ENCODE measurements around the gene INHBA.

Gene INHBA

GRCh38 chr7:41729059-41729458 is 26.2 kb upstream of the INHBA start:
- DNase-seq: no peak
- Mint-ChIP-seq H3K4me3 (no peak overlapping the region), H3K9me3 (no peaks in the 10 kb centered on the region), H3K4me1 (peaks cover 10% of the 10 kb centered on the region), H3K27ac (no peak overlapping the region), H3K27me3 (peaks cover 63% of the 10 kb centered on the region)
- no peak for ATAC-seq

- Mint-ChIP-seq H3K4me3 (no peak overlapping the region), H3K27me3 (peaks cover 62% of the 10 kb centered on the region), H3K9me3 (peaks cover 0 to 9% of the 10 kb centered on the region in 2 donors), H3K4me1 (no peaks in the 10 kb centered on the region), H3K27ac (no peak overlapping the region)
- ATAC-seq (no peak), DNase-seq (no peak)
These were observed 22.1 kb upstream of the INHBA start for GRCh38 chr7:41725013-41725412.

GRCh38 chr7:41720886-41721285 is 18.0 kb upstream of the INHBA start:
- no peaks in the 10 kb centered on the region for H3K4me1 Mint-ChIP-seq
- H3K27me3 Mint-ChIP-seq: peaks cover 32% of the 10 kb centered on the region
- peaks cover 0 to 9% of the 10 kb centered on the region in 2 donors for H3K9me3 Mint-ChIP-seq
- H3K27ac Mint-ChIP-seq: no peak overlapping the region
- no peak overlapping the region for H3K4me3 Mint-ChIP-seq
- no peak for DNase-seq
- no peak for ATAC-seq

DNA sequence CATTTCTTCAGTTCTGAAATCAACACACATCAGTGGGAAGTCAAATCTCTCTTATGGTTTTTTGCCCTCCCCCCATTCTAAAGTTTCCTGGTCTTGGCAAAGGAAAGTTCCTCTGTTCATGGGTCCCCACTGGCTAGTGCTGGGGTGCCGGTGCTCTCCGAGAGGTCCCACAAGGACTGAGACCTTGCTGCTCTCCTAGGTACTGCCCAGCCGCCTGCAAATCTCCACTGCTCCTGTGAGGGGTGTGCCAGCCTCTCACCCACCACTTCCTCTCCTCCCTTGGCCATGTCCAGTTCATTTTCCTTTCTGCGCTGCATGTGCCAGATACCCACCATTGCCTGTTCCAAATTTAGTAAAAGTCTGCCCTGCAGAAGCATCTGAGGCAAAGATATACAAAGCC is 17.2 kb upstream of the INHBA start:
- H3K4me3 Mint-ChIP-seq: no peak overlapping the region
- no peak overlapping the region for H3K27ac Mint-ChIP-seq
- peaks cover 0 to 9% of the 10 kb centered on the region in 2 donors for H3K9me3 Mint-ChIP-seq
- H3K4me1 Mint-ChIP-seq: no peaks in the 10 kb centered on the region
- DNase-seq: no peak
- ATAC-seq: no peak
- H3K27me3 Mint-ChIP-seq: peaks cover 30% of the 10 kb centered on the region

DNA sequence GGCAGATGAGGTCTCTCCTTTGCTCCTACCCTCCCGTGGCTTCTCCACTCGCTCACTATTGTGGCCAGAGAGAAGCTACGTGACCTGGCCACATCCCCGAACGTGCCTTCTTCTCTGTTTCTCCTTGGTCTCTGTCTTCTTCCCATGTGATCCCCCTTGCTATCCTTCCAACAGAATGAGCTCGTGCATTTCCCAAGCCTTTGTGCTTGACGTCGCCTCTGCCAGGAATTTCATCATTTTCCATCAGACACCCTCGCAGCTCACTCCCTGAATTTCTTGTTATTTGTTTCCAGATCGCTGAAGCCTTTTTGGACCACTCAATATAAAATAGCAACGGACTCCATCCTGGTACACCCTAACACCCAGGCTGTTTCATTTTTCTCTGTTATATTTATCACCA is 13.8 kb upstream of the INHBA start:
- DNase-seq (no peak), ATAC-seq (no peak)
- H3K9me3 Mint-ChIP-seq: no peaks in the 10 kb centered on the region
- H3K4me1 Mint-ChIP-seq: no peaks in the 10 kb centered on the region
- no peak overlapping the region for H3K27ac Mint-ChIP-seq
- no peak overlapping the region for H3K4me3 Mint-ChIP-seq
- peaks cover under 1% of the 10 kb centered on the region for H3K27me3 Mint-ChIP-seq

DNA sequence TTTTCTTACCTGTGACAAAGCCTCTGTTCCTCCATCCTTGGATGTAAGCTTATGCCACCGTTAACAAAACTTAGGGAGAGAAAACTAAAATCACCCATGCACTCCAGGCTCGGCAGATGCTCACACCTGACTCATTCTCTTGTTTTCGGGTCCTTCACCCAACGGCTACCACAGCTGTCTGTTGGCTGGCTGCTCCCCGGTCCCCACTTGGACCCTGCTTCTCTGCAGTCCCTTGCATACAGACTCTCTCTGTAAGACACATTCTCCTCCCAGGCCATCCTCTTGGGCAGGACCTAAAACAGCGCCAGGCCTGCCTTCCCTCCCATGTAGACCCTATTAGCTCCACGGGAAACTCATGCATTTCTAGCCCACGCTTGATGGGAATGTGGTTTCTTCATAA is 12.1 kb upstream of the INHBA start:
- no peak overlapping the region for H3K4me3 Mint-ChIP-seq
- no peaks in the 10 kb centered on the region for H3K27me3 Mint-ChIP-seq
- DNase-seq (no peak), ATAC-seq (no peak)
- H3K9me3 Mint-ChIP-seq: no peaks in the 10 kb centered on the region
- H3K27ac Mint-ChIP-seq: no peak overlapping the region
- H3K4me1 Mint-ChIP-seq: no peaks in the 10 kb centered on the region

DNA sequence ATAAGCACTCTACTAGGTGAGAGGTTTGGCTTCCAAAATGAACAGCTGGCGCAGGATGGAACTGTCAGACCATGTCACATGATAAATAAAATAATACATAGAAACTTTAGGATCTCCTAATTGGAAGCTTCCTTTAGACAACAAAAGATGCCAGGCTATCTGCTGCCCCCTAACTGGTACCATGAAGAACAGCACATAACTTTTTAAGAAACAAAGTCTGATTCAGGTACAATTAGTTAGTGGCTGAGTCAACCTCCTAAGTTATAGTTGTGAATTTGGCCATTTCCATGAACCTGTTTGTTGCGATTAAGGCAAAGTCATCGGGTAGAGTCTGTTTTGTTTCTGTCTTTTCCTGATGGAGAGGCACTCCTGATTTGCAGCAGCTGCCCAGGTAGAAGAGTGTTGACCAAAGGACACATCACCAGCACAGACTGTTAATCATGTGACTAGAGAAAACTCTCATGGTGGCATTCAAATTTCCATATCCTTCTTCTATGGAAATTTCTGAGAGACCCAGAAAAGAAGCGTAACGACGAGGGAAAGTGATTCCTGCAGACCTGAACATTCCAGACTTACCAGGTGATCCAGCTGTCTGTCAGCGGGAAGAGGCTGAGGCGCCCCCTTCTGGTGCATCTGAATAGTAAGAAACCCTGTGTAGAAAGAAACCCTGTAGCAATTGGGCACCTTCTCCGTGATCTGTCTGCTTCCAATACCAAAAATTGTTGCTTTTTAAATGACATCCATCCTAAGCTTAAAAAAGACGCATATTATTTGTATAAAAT is 8.6 kb upstream of the INHBA start:
- ATAC-seq (no peak), DNase-seq (no peak)
- Mint-ChIP-seq H3K27me3 (peaks cover 20% of the 10 kb centered on the region), H3K27ac (no peak overlapping the region), H3K9me3 (no peaks in the 10 kb centered on the region), H3K4me1 (no peaks in the 10 kb centered on the region), H3K4me3 (no peak overlapping the region)

GRCh38 chr7:41710838-41711237 is 7.9 kb upstream of the INHBA start:
- peaks cover 3% of the 10 kb centered on the region for H3K4me1 Mint-ChIP-seq
- no peak for ATAC-seq
- H3K27me3 Mint-ChIP-seq: peaks cover 25% of the 10 kb centered on the region
- DNase-seq: no peak
- no peak overlapping the region for H3K27ac Mint-ChIP-seq
- no peaks in the 10 kb centered on the region for H3K9me3 Mint-ChIP-seq
- H3K4me3 Mint-ChIP-seq: no peak overlapping the region

DNA sequence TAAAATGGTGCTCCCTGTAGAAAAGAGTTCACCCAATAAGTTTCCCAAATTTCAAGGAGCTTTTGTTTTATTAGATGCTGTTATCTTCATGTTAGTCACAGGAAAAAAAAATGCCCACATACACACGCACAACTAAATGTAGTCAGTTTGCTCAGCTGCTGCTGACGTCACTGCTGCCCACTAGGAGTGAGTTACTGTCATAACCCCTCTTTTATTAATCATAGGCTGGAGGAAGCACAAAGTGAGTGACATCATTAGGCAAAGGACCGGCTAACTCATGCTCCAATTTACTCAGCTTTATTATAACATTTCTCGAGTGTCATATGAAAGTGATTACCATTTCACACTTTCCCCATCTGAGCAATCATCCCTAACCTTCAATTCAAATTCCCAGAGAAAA is 6.7 kb upstream of the INHBA start:
- H3K4me1 Mint-ChIP-seq: peaks cover 15% of the 10 kb centered on the region
- no peak overlapping the region for H3K27ac Mint-ChIP-seq
- no peak overlapping the region for H3K4me3 Mint-ChIP-seq
- ATAC-seq (no peak), DNase-seq (no peak)
- no peaks in the 10 kb centered on the region for H3K9me3 Mint-ChIP-seq
- peaks cover 38% of the 10 kb centered on the region for H3K27me3 Mint-ChIP-seq

DNA sequence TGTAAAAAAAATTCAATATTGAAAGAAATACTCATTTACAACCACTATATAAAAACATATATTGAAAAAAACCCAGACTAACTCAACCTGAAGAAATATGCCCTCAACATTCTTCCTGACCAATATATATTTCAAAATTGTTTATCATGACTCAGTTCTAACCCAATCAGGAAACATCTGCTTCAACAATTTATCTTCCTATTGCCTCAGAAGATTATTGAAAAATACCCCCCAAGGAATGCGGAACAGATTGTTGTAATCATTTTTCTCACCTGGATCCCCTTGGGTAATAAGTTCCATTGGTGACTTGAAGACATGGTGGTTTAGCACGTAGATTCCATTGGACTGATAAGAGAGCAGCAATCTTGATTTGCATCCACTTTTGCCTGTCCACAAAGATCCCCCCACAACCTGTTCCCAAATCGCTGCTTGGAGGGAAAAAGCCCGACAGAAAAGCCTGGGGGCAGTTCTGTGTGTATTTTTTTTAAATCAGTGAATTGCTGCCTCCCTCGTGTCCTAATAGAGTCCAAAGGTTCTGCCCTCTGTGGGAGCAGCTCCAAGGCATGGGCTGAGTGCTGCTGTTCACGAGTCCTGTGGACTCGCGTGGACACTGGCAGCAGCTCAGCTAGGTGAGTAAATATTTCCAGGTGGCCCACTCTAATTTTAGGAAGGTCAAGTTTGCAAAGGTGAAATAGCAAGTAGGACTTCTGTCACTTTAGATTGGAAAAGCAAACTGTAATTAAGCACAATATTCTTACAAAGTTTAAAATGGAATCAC is 5.9 kb upstream of the INHBA start:
- H3K9me3 Mint-ChIP-seq: no peaks in the 10 kb centered on the region
- no peak for ATAC-seq
- H3K4me1 Mint-ChIP-seq: peaks cover 23% of the 10 kb centered on the region
- no peak overlapping the region for H3K27ac Mint-ChIP-seq
- peaks cover 46% of the 10 kb centered on the region for H3K27me3 Mint-ChIP-seq
- no peak overlapping the region for H3K4me3 Mint-ChIP-seq
- no peak for DNase-seq

DNA sequence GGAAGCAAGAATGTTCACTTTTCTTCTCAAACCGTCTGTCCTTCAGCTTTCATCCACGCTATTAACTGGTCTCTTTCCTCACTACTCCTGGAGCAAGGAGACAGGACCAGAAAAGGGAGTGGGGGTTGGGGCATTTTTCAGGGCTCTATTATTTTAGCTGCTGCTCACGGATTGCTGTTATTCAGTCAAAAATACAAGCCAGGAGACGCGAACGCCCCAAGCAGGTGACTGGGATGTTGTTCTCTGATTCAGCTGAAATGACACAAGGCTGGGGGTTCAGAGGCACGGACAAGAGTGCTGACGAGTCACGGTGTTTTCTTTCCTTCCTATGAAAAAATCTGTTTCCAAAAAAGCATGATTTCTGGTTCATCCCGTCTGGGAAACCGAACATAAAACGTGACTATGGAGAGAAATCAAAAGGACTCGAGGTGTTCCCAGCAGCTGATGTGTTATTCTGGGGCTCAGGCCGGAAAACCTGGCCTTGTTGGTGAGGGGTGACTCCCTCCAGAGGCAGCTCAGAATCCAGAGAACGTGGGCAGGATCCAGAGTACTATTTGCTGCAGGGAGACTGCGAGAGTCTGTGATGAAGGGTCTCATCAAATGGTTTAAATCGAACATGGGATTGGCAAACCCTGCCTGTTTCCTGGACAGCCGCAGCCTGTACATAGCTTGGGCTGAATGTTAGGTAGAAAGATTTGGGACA is 3.5 kb upstream of the INHBA start:
- H3K9me3 Mint-ChIP-seq: no peaks in the 10 kb centered on the region
- peaks cover 70% of the 10 kb centered on the region for H3K27me3 Mint-ChIP-seq
- no peak overlapping the region for H3K4me3 Mint-ChIP-seq
- no peak for ATAC-seq
- no peak overlapping the region for H3K27ac Mint-ChIP-seq
- no peak for DNase-seq
- peaks cover 23% of the 10 kb centered on the region for H3K4me1 Mint-ChIP-seq

DNA sequence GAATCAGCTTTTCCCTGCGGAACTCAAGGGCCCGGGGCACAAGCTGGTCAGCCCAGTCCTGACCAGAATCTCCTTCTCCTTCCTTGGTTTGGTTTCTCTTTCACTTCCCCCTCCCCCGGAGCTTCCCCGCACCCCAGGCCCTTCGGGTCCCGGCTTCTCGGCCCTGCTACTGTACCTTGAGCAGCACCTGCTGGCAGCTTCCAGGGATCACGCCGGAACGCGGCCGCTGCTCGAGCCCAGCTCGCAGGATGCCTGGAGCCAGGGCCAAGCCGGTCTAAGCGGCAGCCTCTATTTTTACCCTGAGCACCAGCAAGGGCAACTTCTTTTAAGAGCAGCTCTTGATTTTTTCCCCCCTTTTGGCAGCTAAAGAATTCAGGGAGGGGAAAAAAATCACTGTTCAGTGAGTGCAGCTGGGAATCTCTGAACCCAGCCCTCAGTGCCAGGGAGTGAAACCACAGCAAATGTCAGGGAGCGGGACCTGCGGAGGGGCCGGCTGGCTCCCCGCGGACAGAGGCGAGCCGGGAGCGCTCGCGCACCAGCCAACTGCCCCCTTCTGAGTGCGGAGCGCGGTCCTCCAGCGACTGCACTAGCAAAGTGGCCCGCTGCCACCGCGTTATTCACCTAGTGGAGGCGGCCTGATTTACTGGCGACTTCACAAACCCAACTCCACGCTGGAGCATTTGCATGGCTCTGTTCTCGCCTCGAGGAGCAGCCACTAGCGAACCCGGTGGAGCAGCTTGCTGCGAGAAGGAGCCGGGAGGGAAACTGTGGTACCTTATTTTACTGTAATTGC is 2.4 kb upstream of the INHBA start:
- Mint-ChIP-seq H3K27ac (peak overlapping the region in 1 of 2 donors; percentile 90), H3K27me3 (peaks cover 81% of the 10 kb centered on the region), H3K4me3 (peak overlapping the region; percentile 76 to 91), H3K9me3 (no peaks in the 10 kb centered on the region), H3K4me1 (peaks cover 24% of the 10 kb centered on the region)
- DNase-seq (peak; percentile 62 to 69), ATAC-seq (peak; percentile 94)

- ATAC-seq: no peak
- DNase-seq: no peak
- H3K4me1 Mint-ChIP-seq: peaks cover 36% of the 10 kb centered on the region
- H3K9me3 Mint-ChIP-seq: no peaks in the 10 kb centered on the region
- no peak overlapping the region for H3K4me3 Mint-ChIP-seq
- peaks cover 90% of the 10 kb centered on the region for H3K27me3 Mint-ChIP-seq
- H3K27ac Mint-ChIP-seq: no peak overlapping the region
These were observed 1.6 kb downstream of the INHBA start for GRCh38 chr7:41701068-41701941.

- peak overlapping the region in 1 of 2 donors; percentile 59 for H3K27ac Mint-ChIP-seq
- no peak for ATAC-seq
These were observed 2.8 kb downstream of the INHBA start for GRCh38 chr7:41700044-41700471.

More at GRCh38 chr7:41700044-41700471, 2.8 kb downstream of the INHBA start:
- peaks cover 90% of the 10 kb centered on the region for H3K27me3 Mint-ChIP-seq
- peaks cover 25% of the 10 kb centered on the region for H3K4me1 Mint-ChIP-seq
- no peak for DNase-seq
- H3K9me3 Mint-ChIP-seq: no peaks in the 10 kb centered on the region
- H3K4me3 Mint-ChIP-seq: peak overlapping the region; percentile 2 to 55
